Liver (tissue), 3 donors: ENCODE results near the gene ACYP2.

ENCODE experiments used
- ATF3 ChIP-seq: IDR thresholded peaks from 2 replicates; pipeline ENCODE4 v1.6.1; 2016; ENCODE audit warnings: antibody characterized with exemption
- CTCF ChIP-seq: fragments of 150-350 bp; IDR thresholded peaks from 2 replicates; pipeline ENCODE4 v1.5.1; 2017; ENCODE audit warnings: improper control_type of control experiment, low read depth, low read length; ENCODE audit not compliant: missing input control
- FOXA1 ChIP-seq: IDR thresholded peaks from 2 replicates; pipeline ENCODE4 v1.6.1; 2016; ENCODE audit warnings: antibody characterized with exemption
- GABPA ChIP-seq, 2 donors: IDR thresholded peaks in 1 of 2; conservative IDR thresholded peaks in 1 of 2; 2 replicates each; pipeline ENCODE4 v1.6.1; 2016; ENCODE audit warnings: antibody characterized with exemption in 2 of 2, mild to moderate bottlenecking in 1 of 2, moderate library complexity in 1 of 2
- MAX ChIP-seq: IDR thresholded peaks from 2 replicates; pipeline ENCODE4 v1.6.1; 2016; ENCODE audit warnings: antibody characterized with exemption
- TAF1 ChIP-seq: conservative IDR thresholded peaks from 2 replicates; pipeline ENCODE4 v1.6.1; 2016; ENCODE audit warnings: antibody characterized with exemption, mild to moderate bottlenecking
- donor health status: healthy.
- donor health status: healthy.

- TF ChIP-seq CTCF (no peak), MAX (no peak), TAF1 (no peak), ATF3 (no peak), FOXA1 (no peak), GABPA (IDR thresholded peaks at IDR 0.05 in 1 of 2, conservative IDR thresholded peaks at IDR 0.05 in 1 of 2) (no peak)
Measured at GRCh38 chr2:54258166-54258565, 142.8 kb downstream of the ACYP2 start.
